HG03575 (cell line): Measurements from ENCODE around the gene PCDHA1.
"Not testable (repeated sequence)": the region's sequence is repeated elsewhere in the genome, so short reads cannot be mapped to it uniquely, and the experiment has no call there.

Source experiments
- ATAC-seq: cut with Tn5 transposase; IDR thresholded peaks from one replicate; pipeline ENCODE4 v1.9.1; 2021; ENCODE audit not compliant: unreplicated experiment, insufficient number of reproducible peaks, low FRiP score; ENCODE audit errors: extremely low read depth

PCDHA1 gene

DNA sequence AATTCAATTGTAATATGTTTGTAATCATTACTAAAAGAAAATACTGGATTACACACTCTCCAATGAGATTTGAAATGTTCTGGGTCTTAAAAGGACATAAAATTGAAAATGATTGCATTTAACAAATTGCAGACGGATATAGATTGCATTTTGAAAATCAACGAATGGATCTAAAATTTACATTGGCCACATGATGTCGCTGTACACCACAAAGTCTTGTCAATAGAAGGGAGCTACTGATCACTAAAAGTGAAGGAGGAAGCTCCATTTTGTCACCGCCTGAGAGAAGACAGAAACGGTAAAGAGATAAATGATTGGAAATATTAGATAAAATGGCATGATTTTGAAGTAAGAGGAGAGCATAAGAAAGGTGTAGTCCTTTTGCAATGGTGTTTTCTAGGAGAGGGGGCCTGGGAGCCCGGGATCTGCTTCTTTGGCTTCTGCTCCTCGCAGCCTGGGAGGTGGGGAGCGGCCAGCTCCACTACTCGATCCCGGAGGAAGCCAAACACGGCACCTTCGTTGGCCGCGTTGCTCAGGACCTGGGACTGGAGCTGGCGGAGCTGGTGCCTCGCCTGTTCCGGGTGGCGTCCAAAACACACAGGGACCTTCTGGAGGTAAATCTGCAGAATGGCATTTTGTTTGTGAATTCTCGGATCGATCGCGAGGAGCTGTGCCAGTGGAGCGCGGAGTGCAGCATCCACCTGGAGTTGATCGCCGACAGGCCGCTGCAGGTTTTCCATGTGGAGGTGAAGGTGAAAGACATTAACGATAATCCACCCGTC lies at the start of gene PCDHA1:
Gene PCDHA1 (plus strand): TSS at position 236 of the 782 bp plus-strand sequence.
- no peak for ATAC-seq

GRCh38 chr5:140737486-140737885 lies 48.5 kb upstream of the PCDHA1 start:
- no peak for ATAC-seq

GRCh38 chr5:140741967-140742366 lies 44.0 kb upstream of the PCDHA1 start:
- ATAC-seq, result no peak

DNA sequence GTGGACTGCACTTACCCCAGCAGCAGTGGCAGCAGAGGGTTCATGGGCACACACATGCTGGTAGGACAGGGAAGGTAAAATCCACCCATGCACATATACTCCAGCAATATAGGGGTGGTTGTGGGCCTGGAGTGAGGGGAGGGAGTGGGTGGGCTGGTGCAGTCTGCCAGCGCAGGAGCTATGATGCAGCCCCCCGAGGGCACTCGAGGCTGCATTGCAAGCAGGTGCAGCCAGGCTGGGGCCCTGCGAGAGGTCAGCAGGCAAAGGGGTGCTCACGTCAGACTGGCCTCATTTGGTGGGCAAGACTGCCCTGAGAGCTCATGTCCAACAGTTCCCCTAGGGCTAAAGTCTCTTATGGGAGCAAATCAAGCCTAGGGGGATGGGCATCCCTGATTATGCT lies 32.4 kb upstream of the PCDHA1 start:
- ATAC-seq, result no peak

DNA sequence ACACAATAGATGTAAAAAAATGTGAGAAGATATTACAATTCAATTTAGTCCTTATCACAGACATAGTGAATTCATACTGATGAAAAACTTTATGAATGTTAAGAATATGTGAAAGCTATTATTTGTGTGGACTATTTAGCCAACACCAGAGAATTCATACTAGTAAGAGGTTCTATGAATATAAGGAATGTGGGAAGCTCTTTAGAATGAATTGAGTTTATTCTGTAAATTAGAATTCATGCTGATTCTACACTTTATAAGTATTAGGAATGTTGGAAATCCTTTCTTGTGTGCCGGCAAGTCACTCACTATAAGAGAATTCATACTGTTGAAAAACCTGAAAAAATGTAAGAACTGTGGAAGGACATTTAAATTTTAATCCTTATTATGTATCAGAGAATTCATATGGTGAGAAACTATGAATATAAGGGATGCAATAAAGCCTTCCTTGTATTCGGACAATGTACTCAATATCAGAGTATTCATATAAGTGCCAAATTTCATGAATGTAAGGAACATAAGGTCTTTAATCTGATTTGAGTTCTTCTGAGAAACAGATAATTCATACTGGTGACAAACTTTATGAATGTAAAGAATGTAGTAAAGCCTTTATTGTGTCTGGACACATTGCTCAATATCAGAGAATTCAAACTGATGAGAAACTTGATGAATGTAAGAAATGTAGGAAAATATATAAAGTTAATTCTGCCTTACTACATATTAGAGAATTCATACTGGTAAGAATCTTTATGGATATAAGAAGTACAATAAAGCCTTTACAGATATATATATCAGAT lies 21.6 kb upstream of the PCDHA1 start:
- ATAC-seq, result no peak

DNA sequence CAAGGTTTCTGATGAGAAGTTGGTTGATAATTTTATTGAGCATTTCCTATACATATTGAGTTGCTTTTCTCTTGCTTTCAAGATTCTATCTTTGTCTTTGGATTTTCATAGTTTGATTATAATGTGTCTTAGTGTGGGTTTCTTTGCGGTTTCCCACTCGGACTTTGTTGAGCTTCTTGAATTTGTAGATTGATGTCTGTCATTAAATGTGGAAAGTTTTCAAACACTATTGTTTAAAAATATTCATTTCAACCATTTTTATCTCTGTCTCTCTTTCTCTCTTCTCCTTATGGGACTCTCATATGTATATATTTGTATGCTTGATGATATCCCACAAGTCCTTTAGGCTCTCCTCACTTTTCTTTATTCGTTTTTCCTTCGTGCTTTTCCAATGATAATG lies 18.5 kb upstream of the PCDHA1 start:
- ATAC-seq, result no peak

- ATAC-seq, result no peak
Observed at GRCh38 chr5:140780512-140780911, 5.4 kb upstream of the PCDHA1 start.

DNA sequence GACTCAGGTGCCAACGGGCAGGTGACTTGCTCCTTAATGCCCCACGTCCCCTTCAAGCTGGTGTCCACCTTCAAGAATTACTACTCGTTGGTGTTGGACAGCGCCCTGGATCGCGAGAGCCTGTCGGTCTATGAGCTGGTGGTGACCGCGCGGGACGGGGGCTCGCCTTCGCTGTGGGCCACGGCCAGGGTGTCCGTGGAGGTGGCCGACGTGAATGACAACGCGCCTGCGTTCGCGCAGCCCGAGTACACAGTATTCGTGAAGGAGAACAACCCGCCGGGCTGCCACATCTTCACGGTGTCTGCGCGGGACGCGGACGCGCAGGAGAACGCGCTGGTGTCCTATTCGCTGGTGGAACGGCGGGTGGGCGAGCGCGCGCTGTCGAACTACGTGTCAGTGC lies 1.5 kb downstream of the PCDHA1 start:
- ATAC-seq, result not testable (repeated sequence)

DNA sequence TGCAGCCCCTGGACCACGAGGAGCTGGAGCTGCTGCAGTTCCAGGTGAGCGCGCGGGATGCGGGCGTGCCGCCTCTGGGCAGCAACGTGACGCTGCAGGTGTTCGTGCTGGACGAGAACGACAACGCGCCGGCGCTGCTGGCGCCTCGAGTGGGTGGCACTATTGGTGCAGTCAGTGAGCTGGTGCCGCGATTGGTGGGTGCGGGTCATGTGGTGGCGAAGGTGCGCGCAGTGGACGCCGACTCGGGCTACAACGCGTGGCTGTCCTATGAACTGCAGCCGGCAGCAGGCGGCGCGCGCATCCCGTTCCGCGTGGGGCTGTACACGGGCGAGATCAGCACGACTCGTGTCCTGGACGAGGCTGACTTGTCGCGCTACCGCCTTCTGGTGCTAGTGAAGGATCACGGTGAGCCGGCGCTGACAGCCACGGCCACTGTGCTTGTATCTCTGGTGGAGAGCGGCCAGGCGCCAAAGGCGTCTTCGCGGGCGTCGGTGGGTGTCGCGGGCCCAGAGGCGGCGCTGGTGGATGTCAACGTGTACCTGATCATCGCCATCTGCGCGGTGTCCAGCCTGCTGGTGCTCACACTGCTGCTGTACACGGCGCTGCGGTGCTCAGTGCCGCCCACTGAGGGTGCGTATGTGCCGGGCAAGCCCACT lies 2.0 kb downstream of the PCDHA1 start:
- ATAC-seq, result not testable (repeated sequence)

GRCh38 chr5:140791089-140791488 lies 5.1 kb downstream of the PCDHA1 start:
- no peak for ATAC-seq

DNA sequence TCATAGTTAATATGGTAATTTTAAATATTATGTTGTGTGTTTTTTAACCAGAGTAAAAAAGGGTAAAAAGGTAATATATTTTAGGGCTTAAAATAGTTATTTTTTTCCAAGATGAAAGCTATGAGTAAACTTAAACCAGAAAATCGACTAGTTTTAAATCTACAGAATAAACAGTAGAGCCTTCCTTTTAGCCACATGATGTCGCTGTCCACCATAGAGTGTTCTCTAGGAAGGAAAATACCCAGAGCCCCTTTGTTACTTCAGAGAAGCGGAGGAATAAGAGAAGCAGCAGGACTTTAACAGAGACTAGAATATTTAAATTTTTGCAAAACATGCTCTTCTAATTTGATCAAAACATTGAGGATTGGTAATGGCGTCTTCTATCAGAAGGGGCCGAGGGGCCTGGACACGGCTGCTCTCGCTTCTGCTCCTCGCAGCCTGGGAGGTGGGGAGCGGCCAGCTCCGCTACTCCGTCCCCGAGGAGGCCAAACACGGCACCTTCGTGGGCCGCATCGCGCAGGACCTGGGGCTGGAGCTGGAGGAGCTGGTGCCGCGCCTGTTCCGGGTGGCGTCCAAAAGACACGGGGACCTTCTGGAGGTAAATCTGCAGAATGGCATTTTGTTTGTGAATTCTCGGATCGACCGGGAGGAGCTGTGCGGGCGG lies 8.8 kb downstream of the PCDHA1 start, which contains the start of gene PCDHA2:
Gene PCDHA2 (plus strand): TSS at position 258 of the 664 bp plus-strand sequence.
- ATAC-seq, result no peak

DNA sequence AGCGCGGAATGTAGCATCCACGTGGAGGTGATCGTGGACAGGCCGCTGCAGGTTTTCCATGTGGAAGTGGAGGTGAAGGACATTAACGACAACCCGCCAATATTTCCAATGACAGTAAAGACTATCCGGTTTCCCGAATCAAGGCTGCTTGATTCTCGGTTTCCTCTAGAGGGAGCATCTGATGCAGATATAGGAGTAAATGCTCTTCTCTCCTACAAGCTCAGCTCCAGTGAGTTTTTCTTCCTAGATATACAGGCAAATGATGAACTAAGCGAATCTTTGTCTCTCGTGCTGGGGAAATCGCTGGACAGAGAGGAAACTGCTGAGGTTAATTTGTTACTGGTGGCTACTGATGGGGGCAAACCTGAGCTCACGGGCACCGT lies 9.3 kb downstream of the PCDHA1 start:
- ATAC-seq, result no peak

DNA sequence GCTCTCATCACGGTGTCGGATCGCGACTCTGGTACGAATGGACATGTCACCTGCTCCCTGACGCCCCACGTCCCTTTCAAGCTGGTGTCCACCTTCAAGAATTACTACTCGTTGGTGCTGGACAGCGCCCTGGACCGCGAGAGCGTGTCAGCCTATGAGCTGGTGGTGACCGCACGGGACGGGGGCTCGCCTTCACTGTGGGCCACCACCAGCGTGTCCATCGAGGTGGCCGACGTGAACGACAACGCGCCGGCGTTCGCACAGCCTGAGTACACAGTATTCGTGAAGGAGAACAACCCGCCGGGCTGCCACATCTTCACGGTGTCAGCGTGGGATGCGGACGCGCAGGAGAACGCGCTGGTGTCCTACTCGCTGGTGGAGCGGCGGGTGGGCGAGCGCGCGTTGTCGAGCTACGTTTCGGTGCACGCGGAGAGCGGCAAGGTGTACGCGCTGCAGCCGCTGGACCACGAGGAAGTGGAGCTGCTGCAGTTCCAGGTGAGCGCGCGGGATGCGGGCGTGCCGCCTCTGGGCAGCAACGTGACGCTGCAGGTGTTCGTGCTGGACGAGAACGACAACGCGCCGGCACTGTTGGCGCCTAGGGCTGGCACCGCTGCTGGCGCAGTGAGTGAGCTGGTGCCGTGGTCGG lies 10.3 kb downstream of the PCDHA1 start:
- not testable (repeated sequence) for ATAC-seq

DNA sequence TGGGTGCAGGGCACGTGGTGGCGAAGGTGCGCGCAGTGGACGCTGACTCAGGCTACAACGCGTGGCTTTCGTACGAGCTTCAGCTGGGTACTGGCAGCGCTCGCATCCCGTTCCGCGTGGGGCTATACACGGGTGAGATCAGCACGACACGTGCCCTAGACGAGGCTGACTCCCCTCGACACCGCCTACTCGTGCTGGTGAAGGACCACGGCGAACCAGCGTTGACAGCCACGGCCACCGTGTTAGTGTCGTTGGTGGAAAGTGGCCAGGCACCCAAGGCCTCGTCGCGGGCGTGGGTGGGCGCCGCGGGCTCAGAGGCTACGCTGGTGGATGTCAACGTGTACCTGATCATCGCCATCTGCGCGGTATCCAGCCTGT lies 10.8 kb downstream of the PCDHA1 start:
- ATAC-seq, result no peak

GRCh38 chr5:140800816-140801493 lies 15.0 kb downstream of the PCDHA1 start, which contains the start of gene PCDHA3:
PCDHA3 (plus strand) TSS chr5:140801057.
- no peak for ATAC-seq

- ATAC-seq, result no peak
Observed at GRCh38 chr5:140801494-140801841, 15.5 kb downstream of the PCDHA1 start.

DNA sequence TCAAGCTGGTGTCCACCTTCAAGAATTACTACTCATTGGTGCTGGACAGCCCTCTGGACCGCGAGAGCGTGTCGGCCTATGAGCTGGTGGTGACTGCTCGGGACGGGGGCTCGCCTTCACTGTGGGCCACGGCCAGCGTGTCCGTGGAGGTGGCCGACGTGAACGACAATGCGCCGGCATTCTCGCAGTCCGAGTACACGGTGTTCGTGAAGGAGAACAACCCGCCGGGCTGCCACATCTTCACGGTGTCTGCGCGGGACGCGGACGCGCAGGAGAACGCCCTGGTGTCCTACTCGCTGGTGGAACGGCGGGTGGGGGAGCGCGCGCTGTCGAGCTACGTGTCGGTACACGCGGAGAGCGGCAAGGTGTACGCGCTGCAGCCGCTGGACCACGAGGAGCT lies 16.4 kb downstream of the PCDHA1 start:
- ATAC-seq, result not testable (repeated sequence)

DNA sequence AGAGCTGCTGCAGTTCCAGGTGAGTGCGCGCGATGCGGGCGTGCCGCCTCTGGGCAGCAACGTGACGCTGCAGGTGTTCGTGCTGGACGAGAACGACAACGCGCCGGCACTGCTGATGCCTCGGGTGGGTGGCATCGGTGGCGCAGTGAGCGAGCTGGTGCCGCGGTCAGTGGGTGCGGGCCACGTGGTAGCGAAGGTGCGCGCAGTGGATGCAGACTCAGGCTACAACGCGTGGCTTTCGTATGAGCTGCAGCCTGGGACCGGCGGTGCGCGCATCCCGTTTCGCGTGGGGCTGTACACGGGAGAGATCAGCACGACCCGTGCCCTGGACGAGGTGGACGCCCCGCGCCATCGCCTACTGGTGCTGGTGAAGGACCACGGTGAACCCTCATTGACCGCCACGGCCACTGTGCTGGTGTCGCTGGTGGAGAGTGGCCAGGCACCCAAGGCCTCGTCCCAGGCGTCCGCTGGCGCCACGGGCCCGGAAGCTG lies 16.9 kb downstream of the PCDHA1 start:
- no peak for ATAC-seq
